ENCODE measurements around the gene RAB11B. TPM values are rescaled to one million over a fixed set of nuclear protein-coding genes. Genes with fewer than 3 reads are reported as not detected.
"Not testable (repeated sequence)": the region's sequence is repeated elsewhere in the genome, so short reads cannot be mapped to it uniquely, and the experiment has no call there.

Gene RAB11B
- total and polyA plus RNA-seq, 2 experiments from 2014 or later, result 51.7 to 286 TPM

GRCh38 chr19:8370176-8371010, 19.8 kb upstream of the RAB11B start:
- Histone ChIP-seq H3K27ac (no peak overlapping the region), H3K27me3 (no peaks in the 10 kb centered on the region), H3K4me1 (ENCODE audit: low read depth) (peaks cover 4% of the 10 kb centered on the region), H3K36me3 (no peaks in the 10 kb centered on the region), H3K9me3 (ENCODE audit: low read depth) (no peaks in the 10 kb centered on the region), H3K4me3 (no peak overlapping the region)
- no peak for TF ChIP-seq CTCF (IDR thresholded peaks at IDR 0.05; ENCODE audit: low read depth, low read length)
- DNase-seq (ENCODE audit: low read depth in 1 of 2, low spot score in 1 of 2), result peak in 1 of 2 donors; percentile 68

- no peak for TF ChIP-seq CTCF (IDR thresholded peaks at IDR 0.05; ENCODE audit: low read depth, low read length)
- Histone ChIP-seq H3K4me1 (ENCODE audit: low read depth) (peaks cover 4% of the 10 kb centered on the region), H3K27me3 (no peaks in the 10 kb centered on the region), H3K27ac (no peak overlapping the region), H3K9me3 (ENCODE audit: low read depth) (no peaks in the 10 kb centered on the region), H3K4me3 (no peak overlapping the region), H3K36me3 (no peaks in the 10 kb centered on the region)
- DNase-seq (ENCODE audit: low read depth in 1 of 2, low spot score in 1 of 2), result no peak
Measured at GRCh38 chr19:8371011-8371804, 19.0 kb upstream of the RAB11B start.

GRCh38 chr19:8373867-8374813, 16.0 kb upstream of the RAB11B start:
- Histone ChIP-seq H3K9me3 (ENCODE audit: low read depth) (no peaks in the 10 kb centered on the region), H3K4me1 (ENCODE audit: low read depth) (no peaks in the 10 kb centered on the region), H3K27ac (no peak overlapping the region), H3K36me3 (no peaks in the 10 kb centered on the region), H3K4me3 (no peak overlapping the region), H3K27me3 (no peaks in the 10 kb centered on the region)
- no peak for TF ChIP-seq CTCF (IDR thresholded peaks at IDR 0.05; ENCODE audit: low read depth, low read length)
- DNase-seq (ENCODE audit: low read depth in 1 of 2, low spot score in 1 of 2), result peak in 1 of 2 donors; percentile 23

- H3K27ac ChIP-seq; DNase-seq (ENCODE audit: low read depth in 1 of 2, low spot score in 1 of 2); H3K27me3 ChIP-seq; H3K9me3 ChIP-seq (ENCODE audit: low read depth); H3K4me1 ChIP-seq (ENCODE audit: low read depth); H3K36me3 ChIP-seq; H3K4me3 ChIP-seq: not testable (repeated sequence)
Measured at GRCh38 chr19:8375766-8376165, 14.4 kb upstream of the RAB11B start.

- H3K9me3 ChIP-seq (ENCODE audit: low read depth); H3K4me1 ChIP-seq (ENCODE audit: low read depth); H3K4me3 ChIP-seq; DNase-seq (ENCODE audit: low read depth in 1 of 2, low spot score in 1 of 2); H3K36me3 ChIP-seq; H3K27ac ChIP-seq; H3K27me3 ChIP-seq: not testable (repeated sequence)
Measured at GRCh38 chr19:8376373-8376974, 13.7 kb upstream of the RAB11B start.

- Histone ChIP-seq H3K36me3 (no peaks in the 10 kb centered on the region), H3K9me3 (ENCODE audit: low read depth) (no peaks in the 10 kb centered on the region), H3K27ac (no peak overlapping the region), H3K4me3 (no peak overlapping the region), H3K27me3 (no peaks in the 10 kb centered on the region), H3K4me1 (ENCODE audit: low read depth) (no peaks in the 10 kb centered on the region)
- no peak for TF ChIP-seq CTCF (IDR thresholded peaks at IDR 0.05; ENCODE audit: low read depth, low read length)
- no peak for DNase-seq (ENCODE audit: low read depth in 1 of 2, low spot score in 1 of 2)
Measured at GRCh38 chr19:8377598-8377997, 12.6 kb upstream of the RAB11B start.

GRCh38 chr19:8379156-8379891, 10.8 kb upstream of the RAB11B start:
- not testable (repeated sequence) for H3K4me3 ChIP-seq; H3K36me3 ChIP-seq; H3K27ac ChIP-seq; H3K9me3 ChIP-seq (ENCODE audit: low read depth); H3K4me1 ChIP-seq (ENCODE audit: low read depth); H3K27me3 ChIP-seq; DNase-seq (ENCODE audit: low read depth in 1 of 2, low spot score in 1 of 2)

- H3K4me1 ChIP-seq (ENCODE audit: low read depth); H3K4me3 ChIP-seq; H3K27me3 ChIP-seq; H3K36me3 ChIP-seq; H3K27ac ChIP-seq; H3K9me3 ChIP-seq (ENCODE audit: low read depth); DNase-seq (ENCODE audit: low read depth in 1 of 2, low spot score in 1 of 2): not testable (repeated sequence)
Measured at GRCh38 chr19:8384569-8384968, 5.6 kb upstream of the RAB11B start.
